Skeletal muscle satellite cell (primary cell): ENCODE measurements around the gene HNRNPAB.

Experiments
- H3K27me3 ChIP-seq: 2 replicates; pipeline ENCODE4 v1.7.0; 2013; ENCODE audit warnings: low read length; ENCODE audit not compliant: control insufficient read depth, insufficient read depth
- H3K36me3 ChIP-seq: 2 replicates; pipeline ENCODE4 v1.7.0; 2013; ENCODE audit warnings: mild to moderate bottlenecking, control low read depth, low read length; ENCODE audit not compliant: insufficient read depth
- H3K4me1 ChIP-seq: 2 replicates; pipeline ENCODE4 v1.7.0; 2013; ENCODE audit warnings: low read length; ENCODE audit not compliant: control insufficient read depth, insufficient read depth
- H3K4me2 ChIP-seq: 2 replicates; pipeline ENCODE4 v1.7.0; 2013; ENCODE audit warnings: mild to moderate bottlenecking, low read length
- H3K4me3 ChIP-seq: 2 replicates; pipeline ENCODE4 v1.7.0; 2013; ENCODE audit warnings: low read length
- H3K9ac ChIP-seq: 2 replicates; pipeline ENCODE4 v1.7.0; 2013; ENCODE audit warnings: mild to moderate bottlenecking, low read depth, low read length, moderate library complexity
- H3K9me3 ChIP-seq: replicated peaks from 2 replicates; pipeline ENCODE4 v1.7.0; 2013; ENCODE audit warnings: mild to moderate bottlenecking, control low read depth, low read length

HNRNPAB gene

DNA sequence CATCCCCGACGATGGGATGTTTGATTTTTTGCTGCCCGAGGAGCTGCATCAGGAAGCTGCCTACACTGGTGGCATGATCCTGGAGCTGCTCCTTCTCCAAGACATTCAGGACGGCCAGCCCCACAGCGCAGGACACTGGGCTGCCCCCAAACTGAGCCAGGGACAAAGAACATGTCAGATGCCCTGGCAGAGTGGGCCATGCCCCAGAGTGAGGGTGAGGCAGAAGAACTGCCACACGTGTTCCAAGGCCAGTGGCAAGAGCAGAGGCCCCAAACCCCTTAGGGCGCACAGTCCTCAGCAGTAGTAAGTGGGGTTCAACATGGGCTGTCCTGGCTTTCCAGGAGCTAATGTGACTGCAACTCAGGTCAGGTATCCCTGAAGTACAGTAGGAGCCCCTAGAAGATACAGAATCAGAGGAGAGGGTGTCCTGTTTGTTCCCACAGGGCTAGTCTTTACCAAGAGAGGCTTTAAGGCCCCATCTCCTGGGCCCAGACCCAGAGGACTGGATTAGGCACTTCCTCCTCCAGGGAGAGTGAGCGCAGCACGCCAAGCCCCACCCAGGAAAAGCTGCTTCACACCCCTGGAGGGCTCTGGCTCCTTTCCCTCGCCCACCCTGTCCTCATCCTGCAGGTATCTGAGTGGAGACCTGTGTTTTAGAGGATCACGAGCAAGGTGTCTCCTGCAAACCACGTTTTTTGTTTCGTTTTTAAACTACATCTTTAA lies 11.1 kb downstream of the HNRNPAB start:
- H3K36me3 ChIP-seq: peaks cover 60% of the 10 kb centered on the region
- H3K27me3 ChIP-seq: no peaks in the 10 kb centered on the region
- no peaks in the 10 kb centered on the region for H3K4me1 ChIP-seq
- H3K9ac ChIP-seq: no peak overlapping the region
- H3K4me3 ChIP-seq: no peak overlapping the region
- H3K4me2 ChIP-seq: no peak overlapping the region
- H3K9me3 ChIP-seq: no peaks in the 10 kb centered on the region

DNA sequence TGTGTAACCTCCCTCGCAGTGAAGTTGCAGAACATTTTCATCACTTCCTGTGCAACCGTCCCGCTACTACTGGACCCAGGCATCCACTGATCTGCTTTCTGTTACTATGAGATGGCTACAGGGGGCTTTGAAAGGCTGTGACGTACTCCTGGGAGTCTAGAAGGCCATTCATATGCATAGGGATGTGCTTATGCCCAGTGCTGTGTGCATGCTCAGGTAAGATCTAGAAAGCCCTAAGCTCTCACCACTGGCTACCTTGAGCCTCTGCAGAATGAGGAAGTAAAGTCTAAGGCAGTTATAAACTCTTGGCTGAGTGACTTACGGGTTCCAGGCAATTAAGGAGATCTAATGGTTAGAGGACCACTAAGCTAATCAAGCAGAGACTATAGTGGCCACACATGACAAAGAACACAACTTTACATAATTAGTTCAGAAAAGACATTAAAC lies 11.8 kb downstream of the HNRNPAB start:
- Histone ChIP-seq H3K27me3 (no peaks in the 10 kb centered on the region), H3K4me1 (no peaks in the 10 kb centered on the region), H3K4me3 (no peak overlapping the region), H3K36me3 (peaks cover 55% of the 10 kb centered on the region), H3K9me3 (no peaks in the 10 kb centered on the region), H3K9ac (no peak overlapping the region), H3K4me2 (no peak overlapping the region)

DNA sequence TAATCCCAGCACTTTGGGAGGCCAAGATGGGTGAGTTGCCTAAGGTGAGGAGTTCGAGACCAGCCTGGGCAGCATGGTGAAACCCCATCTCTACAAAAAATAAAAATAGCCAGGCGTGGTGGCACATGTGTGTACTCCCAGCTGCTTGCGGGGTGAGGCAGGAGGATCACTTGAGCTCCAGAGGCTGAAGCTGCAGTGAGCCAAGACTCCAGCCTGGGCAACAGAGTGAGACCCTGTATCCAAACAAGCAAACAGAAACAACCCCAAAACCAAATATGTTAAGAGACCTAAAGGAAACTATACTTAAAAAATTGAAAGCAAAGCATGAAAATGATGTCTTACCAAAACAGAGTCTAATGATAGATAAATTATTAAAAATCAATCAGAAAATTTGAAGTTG lies 12.4 kb downstream of the HNRNPAB start:
- H3K9ac ChIP-seq: no peak overlapping the region
- H3K4me3 ChIP-seq: no peak overlapping the region
- no peak overlapping the region for H3K4me2 ChIP-seq
- no peaks in the 10 kb centered on the region for H3K4me1 ChIP-seq
- H3K27me3 ChIP-seq: no peaks in the 10 kb centered on the region
- no peaks in the 10 kb centered on the region for H3K9me3 ChIP-seq
- peaks cover 49% of the 10 kb centered on the region for H3K36me3 ChIP-seq

DNA sequence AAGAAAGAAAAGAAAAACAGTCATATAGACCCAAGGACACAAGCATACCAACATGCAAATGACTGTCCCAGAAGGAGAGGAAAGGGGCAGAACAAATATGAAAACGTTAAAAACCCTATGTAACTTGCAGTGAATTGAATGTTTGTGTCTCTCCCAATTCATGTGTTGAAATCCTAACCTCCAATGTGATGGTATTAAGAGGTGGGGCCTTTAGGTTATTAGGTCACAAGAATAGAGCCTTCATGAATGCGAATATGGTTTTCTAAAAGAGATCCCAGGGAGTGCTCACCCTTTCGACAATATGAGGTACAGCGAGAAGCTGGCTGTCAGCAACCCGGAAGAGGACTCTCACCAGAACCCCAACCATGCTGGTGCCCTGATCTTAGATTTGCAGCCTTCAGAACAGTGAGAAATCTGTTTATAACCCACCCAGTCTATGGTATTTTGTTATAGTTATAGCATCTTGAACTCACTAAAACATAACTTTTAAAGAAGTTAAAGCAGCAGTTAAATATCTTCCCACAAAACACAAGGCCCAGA lies 14.0 kb downstream of the HNRNPAB start:
- no peaks in the 10 kb centered on the region for H3K4me1 ChIP-seq

DNA sequence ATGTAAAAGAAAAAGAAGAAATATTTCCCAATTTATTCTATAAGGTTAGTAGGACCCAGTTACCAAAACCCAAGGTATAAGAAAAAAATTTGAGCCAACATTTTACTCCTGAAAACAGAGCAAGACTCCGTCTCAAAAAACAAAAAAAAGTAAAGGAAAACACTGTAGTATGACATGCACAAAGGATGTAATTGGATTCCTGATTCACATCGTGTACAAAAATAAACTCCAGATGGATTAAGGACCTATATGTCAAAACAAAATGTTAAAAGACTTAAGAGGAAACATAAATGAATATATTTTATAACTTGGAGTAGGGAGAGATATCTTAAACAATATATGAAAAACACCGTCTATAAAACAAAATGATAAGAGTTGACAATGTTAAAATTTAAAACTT lies 14.5 kb downstream of the HNRNPAB start:
- no peak overlapping the region for H3K9ac ChIP-seq
- H3K4me2 ChIP-seq: no peak overlapping the region
- no peaks in the 10 kb centered on the region for H3K27me3 ChIP-seq
- no peaks in the 10 kb centered on the region for H3K4me1 ChIP-seq
- no peak overlapping the region for H3K4me3 ChIP-seq
- H3K9me3 ChIP-seq: no peaks in the 10 kb centered on the region
- peaks cover 35% of the 10 kb centered on the region for H3K36me3 ChIP-seq

More for the DNA sequence above, 14.0 kb downstream of the HNRNPAB start:
- peaks cover 40% of the 10 kb centered on the region for H3K36me3 ChIP-seq
- H3K27me3 ChIP-seq: no peaks in the 10 kb centered on the region
- H3K4me2 ChIP-seq: no peak overlapping the region
- no peaks in the 10 kb centered on the region for H3K9me3 ChIP-seq
- no peak overlapping the region for H3K4me3 ChIP-seq
- H3K9ac ChIP-seq: no peak overlapping the region

DNA sequence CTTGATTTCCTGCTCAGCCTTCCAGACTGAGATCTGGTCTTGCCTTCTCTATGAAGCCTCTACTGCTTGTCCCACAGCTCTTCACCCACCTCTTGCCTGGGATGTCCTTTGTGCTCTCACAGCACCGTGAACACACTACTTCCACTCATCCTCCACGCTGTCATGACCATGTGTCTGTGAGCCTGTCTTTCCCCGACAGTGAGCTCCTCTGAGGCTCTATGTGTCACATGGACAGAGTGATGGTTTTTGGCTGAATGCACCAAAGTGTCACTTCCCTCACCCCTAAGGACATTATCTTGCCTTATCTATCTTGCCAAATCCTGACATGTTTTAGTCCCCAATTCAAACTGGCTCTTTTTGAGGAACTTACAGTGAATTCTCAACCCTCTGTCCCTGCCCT lies 16.9 kb downstream of the HNRNPAB start:
- Histone ChIP-seq H3K9ac (no peak overlapping the region), H3K4me1 (no peaks in the 10 kb centered on the region), H3K36me3 (peaks cover 31% of the 10 kb centered on the region), H3K4me3 (no peak overlapping the region), H3K27me3 (no peaks in the 10 kb centered on the region), H3K4me2 (no peak overlapping the region), H3K9me3 (no peaks in the 10 kb centered on the region)

DNA sequence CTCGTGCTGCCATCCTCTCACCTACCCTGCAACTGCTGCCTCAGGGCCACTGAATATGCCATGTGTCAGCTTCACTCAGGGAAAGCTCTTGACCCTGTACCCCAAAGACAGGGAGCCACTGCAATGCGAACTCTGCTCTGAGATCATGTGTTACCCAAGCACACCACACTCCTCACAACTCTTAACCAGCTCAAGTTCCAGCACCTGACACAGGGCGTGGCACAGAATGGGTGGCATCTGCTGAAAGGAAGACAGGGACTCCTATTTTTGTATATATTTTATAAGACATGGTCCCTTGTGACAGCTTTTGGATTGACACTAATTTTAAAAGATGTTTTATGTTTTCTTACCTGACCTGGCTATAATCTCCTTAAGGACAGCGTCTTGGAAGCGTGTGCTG lies 17.5 kb downstream of the HNRNPAB start:
- Histone ChIP-seq H3K4me1 (no peaks in the 10 kb centered on the region), H3K4me2 (no peak overlapping the region), H3K4me3 (no peak overlapping the region), H3K9ac (no peak overlapping the region), H3K9me3 (no peaks in the 10 kb centered on the region), H3K27me3 (no peaks in the 10 kb centered on the region), H3K36me3 (peaks cover 28% of the 10 kb centered on the region)

DNA sequence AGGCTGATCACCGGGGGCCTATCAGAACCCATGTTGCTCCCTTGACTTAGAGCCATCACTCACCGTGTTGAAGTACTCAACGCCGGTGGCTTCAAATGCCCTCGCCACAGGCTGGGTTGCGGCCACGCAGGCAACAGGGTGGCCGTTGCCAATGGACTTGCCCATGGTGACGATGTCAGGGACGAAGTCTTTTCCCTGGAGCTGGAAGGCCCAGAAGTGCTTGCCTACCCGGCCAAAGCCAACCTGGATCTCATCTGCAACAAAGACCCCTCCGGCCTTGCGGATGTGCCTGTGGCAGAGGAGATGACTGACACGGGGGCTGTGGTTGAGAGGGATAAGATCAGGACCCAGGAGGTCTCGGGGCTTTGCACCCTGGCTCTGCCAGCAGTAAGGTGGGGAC lies 18.0 kb downstream of the HNRNPAB start:
- H3K27me3 ChIP-seq: no peaks in the 10 kb centered on the region
- no peaks in the 10 kb centered on the region for H3K4me1 ChIP-seq
- no peak overlapping the region for H3K4me3 ChIP-seq
- no peak overlapping the region for H3K4me2 ChIP-seq
- H3K36me3 ChIP-seq: peaks cover 28% of the 10 kb centered on the region
- no peak overlapping the region for H3K9ac ChIP-seq
- no peaks in the 10 kb centered on the region for H3K9me3 ChIP-seq

DNA sequence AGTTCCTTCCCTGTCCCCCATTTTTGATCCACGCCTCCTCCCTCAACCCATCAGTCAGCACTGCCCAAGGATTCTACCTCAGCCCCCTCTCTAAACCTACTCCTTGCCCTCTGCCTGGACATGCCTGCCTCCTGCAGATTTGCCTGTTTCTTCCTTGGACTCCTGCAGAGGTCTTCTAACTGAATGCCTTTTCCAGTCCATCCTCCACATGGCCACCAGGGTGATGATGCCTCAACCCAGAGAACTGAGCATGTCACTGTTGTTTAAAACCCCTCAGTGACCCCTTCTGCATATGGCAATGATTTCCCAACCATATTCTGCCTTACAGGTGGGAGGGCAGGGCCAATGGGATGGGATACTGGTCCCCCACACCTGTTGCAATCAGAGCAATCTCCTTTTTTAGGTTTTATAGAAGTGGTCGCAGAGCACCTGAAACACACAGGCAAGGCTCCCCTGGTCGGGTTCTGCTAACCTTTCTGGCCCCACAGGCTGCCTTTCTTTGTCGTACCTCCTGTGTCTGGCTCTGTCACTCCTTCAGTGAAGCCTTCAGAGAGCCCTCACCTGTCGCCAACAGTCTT lies 19.0 kb downstream of the HNRNPAB start:
- Histone ChIP-seq H3K9ac (no peak overlapping the region), H3K27me3 (no peaks in the 10 kb centered on the region), H3K4me3 (no peak overlapping the region), H3K4me1 (peaks cover 4% of the 10 kb centered on the region), H3K9me3 (no peaks in the 10 kb centered on the region), H3K36me3 (peaks cover 37% of the 10 kb centered on the region), H3K4me2 (no peak overlapping the region)

DNA sequence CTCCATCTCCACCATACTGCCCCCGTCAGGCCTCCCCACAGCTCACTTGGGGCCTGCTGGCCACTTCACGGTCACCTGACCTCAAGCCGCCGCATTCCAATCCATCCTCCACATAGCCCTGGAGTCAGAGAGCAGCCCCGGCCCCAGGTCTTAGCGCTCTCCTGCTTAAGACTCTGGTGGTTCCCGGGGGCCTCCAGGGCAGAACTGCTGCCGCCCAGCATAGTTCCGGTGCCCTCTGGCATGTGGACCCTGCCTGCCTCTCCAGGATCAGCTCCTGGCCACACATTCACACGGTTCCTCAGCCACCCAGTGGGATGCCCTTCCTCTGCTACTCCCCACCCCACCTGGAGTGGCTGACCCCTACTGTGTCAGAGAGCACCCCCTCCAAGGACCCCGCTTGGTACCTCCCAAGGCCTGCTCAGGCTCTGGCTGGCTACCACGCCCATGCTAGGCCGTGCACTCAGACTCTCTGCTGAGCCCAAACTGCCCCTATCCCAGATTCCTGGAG lies 19.5 kb downstream of the HNRNPAB start:
- H3K9me3 ChIP-seq: no peaks in the 10 kb centered on the region
- H3K4me1 ChIP-seq: peaks cover 4% of the 10 kb centered on the region
- no peaks in the 10 kb centered on the region for H3K27me3 ChIP-seq
- H3K9ac ChIP-seq: no peak overlapping the region
- H3K4me3 ChIP-seq: no peak overlapping the region
- H3K4me2 ChIP-seq: no peak overlapping the region
- peaks cover 43% of the 10 kb centered on the region for H3K36me3 ChIP-seq

DNA sequence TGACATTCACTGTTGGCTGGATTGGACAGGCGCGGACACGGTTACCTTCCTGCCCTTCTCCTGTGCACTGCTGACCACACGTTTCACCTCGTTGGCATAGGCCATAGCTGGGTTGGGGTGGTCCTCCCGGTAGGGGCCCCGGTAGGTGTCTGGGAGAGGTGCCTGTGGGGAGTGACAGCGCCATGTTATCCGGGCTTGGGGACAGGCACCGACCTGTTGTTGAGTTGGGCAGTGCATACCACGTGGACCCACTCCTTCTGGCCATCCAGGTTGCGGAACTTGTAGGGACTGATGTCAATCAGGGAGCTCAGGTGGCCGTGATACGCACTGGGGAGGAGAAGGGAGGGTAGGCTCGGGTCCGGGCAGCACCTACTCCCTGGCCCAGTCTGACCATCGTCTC lies 20.1 kb downstream of the HNRNPAB start:
- H3K4me1 ChIP-seq: peaks cover 4% of the 10 kb centered on the region
- H3K9me3 ChIP-seq: no peaks in the 10 kb centered on the region
- H3K4me3 ChIP-seq: no peak overlapping the region
- H3K36me3 ChIP-seq: peaks cover 46% of the 10 kb centered on the region
- no peaks in the 10 kb centered on the region for H3K27me3 ChIP-seq
- no peak overlapping the region for H3K4me2 ChIP-seq
- H3K9ac ChIP-seq: no peak overlapping the region

DNA sequence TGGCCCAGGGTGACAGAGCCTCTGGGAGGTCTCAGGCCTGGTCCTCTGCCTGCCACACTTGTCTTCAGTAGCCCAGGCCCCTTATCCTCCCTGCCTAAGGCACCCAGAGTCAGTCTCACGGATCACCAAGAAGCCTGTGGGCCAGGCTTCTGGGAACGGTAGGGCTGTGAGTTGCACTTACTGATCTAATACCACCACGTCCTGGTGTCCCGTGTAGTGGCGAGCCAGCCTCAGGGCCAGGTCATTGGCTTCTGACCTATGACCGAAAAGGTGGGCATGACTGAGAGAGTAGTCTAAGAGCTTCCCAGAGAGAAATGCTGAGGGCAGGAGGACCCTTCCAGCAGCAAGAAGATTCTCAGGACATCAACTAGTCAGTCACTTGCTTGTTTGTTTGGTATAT lies 20.8 kb downstream of the HNRNPAB start:
- H3K4me2 ChIP-seq: no peak overlapping the region
- H3K9ac ChIP-seq: no peak overlapping the region
- peaks cover 54% of the 10 kb centered on the region for H3K36me3 ChIP-seq
- peaks cover 8% of the 10 kb centered on the region for H3K4me1 ChIP-seq
- no peak overlapping the region for H3K4me3 ChIP-seq
- H3K9me3 ChIP-seq: no peaks in the 10 kb centered on the region
- no peaks in the 10 kb centered on the region for H3K27me3 ChIP-seq
